Karpas-422 (cell line): ENCODE results near the gene CACTIN. TPM values are rescaled to one million over a fixed set of nuclear protein-coding genes. Genes with fewer than 3 reads are reported as not detected.
"Not testable (repeated sequence)": the region's sequence is repeated elsewhere in the genome, so short reads cannot be mapped to it uniquely, and the experiment has no call there.

Experiments
- DNase-seq: peaks from one replicate; pipeline ENCODE4 v3.0.0-alpha.2; 2015
- H2AFZ ChIP-seq: fragments of 200-600 bp; sonication (generic); 2 replicates; pipeline ENCODE4 v1.6.1; 2014; ENCODE audit warnings: antibody characterized with exemption, low read length, mixed read lengths
- H3K27ac ChIP-seq: fragments of 200-600 bp; sonication (generic); 2 replicates; pipeline ENCODE4 v1.5.1; 2014; ENCODE audit warnings: mild to moderate bottlenecking, low read length, moderate library complexity
- H3K27me3 ChIP-seq: fragments of 200-600 bp; sonication (generic); 2 replicates; pipeline ENCODE4 v1.6.1; 2014; ENCODE audit warnings: low read length, mixed read lengths
- H3K36me3 ChIP-seq: fragments of 200-600 bp; sonication (generic); 2 replicates; pipeline ENCODE4 v1.6.1; 2014; ENCODE audit warnings: low read length, mixed read lengths; ENCODE audit not compliant: insufficient read depth
- H3K4me1 ChIP-seq: fragments of 200-600 bp; sonication (generic); 2 replicates; pipeline ENCODE4 v1.6.1; 2014; ENCODE audit warnings: mild to moderate bottlenecking, low read length, mixed read lengths
- H3K4me2 ChIP-seq: fragments of 200-600 bp; sonication (generic); 2 replicates; pipeline ENCODE4 v1.6.1; 2014; ENCODE audit warnings: low read length, low read depth, mild to moderate bottlenecking; ENCODE audit not compliant: poor library complexity, severe bottlenecking
- H3K4me3 ChIP-seq: fragments of 200-600 bp; sonication (generic); 2 replicates; pipeline ENCODE4 v1.5.1; 2014; ENCODE audit warnings: mild to moderate bottlenecking, antibody characterized with exemption, low read length, mixed read lengths
- H3K79me2 ChIP-seq: fragments of 200-600 bp; sonication (generic); 2 replicates; pipeline ENCODE4 v1.6.1; 2014; ENCODE audit warnings: mild to moderate bottlenecking, low read length, mixed read lengths
- H3K9ac ChIP-seq: fragments of 200-600 bp; sonication (generic); 2 replicates; pipeline ENCODE4 v1.6.0; 2014; ENCODE audit warnings: low read length
- H3K9me2 ChIP-seq: fragments of 200-600 bp; sonication (generic), shearing (Covaris generic); replicated peaks from 2 replicates; pipeline ENCODE4 v1.6.0; 2014; ENCODE audit warnings: mild to moderate bottlenecking, low read length, moderate library complexity; ENCODE audit not compliant: insufficient read depth
- H3K9me3 ChIP-seq: fragments of 300-700, 200-600 bp; sonication (generic); 2 replicates; pipeline ENCODE4 v1.6.1; 2014; ENCODE audit warnings: low read length, mixed read lengths
- H4K20me1 ChIP-seq: fragments of 200-600 bp; sonication (generic); 2 replicates; pipeline ENCODE4 v1.6.1; 2014; ENCODE audit warnings: mild to moderate bottlenecking, antibody characterized with exemption, low read length, low read depth; ENCODE audit not compliant: insufficient read depth
- total RNA-seq: library from RNA; depleted of rRNA; stranded (reverse); fragments of >200 nt; shearing (Covaris generic); gene quantifications from 2 replicates; pipeline ENCODE4 v1.2.3, GENCODE V29; 2014; ENCODE audit warnings: low replicate concordance

Gene CACTIN
- total RNA-seq, 1 experiment from 2014 or later = 9.5 TPM

- H3K9me3 ChIP-seq = no peaks in the 10 kb centered on the region
These were observed 25.8 kb upstream of the CACTIN start for GRCh38 chr19:3652422-3652821.

GRCh38 chr19:3651684-3652083 lies 25.1 kb upstream of the CACTIN start:
- Histone ChIP-seq H3K9me2 (no peaks in the 10 kb centered on the region), H3K79me2 (no peaks in the 10 kb centered on the region), H3K4me3 (no peak overlapping the region), H3K4me2 (no peak overlapping the region), H4K20me1 (no peaks in the 10 kb centered on the region), H3K4me1 (peaks cover 14% of the 10 kb centered on the region), H2AFZ (no peak overlapping the region), H3K9ac (no peak overlapping the region), H3K9me3 (no peaks in the 10 kb centered on the region), H3K36me3 (no peaks in the 10 kb centered on the region), H3K27me3 (no peaks in the 10 kb centered on the region), H3K27ac (no peak overlapping the region)
- no peak for DNase-seq

More at GRCh38 chr19:3652422-3652821, 25.8 kb upstream of the CACTIN start:
- Histone ChIP-seq H3K36me3 (no peaks in the 10 kb centered on the region), H3K4me3 (no peak overlapping the region), H2AFZ (no peak overlapping the region), H3K79me2 (no peaks in the 10 kb centered on the region), H3K27ac (no peak overlapping the region), H3K9ac (no peak overlapping the region), H3K27me3 (no peaks in the 10 kb centered on the region), H4K20me1 (no peaks in the 10 kb centered on the region), H3K4me2 (no peak overlapping the region), H3K9me2 (no peaks in the 10 kb centered on the region), H3K4me1 (peaks cover 15% of the 10 kb centered on the region)
- no peak for DNase-seq

- Histone ChIP-seq H2AFZ (no peak overlapping the region), H3K36me3 (no peaks in the 10 kb centered on the region), H3K79me2 (no peaks in the 10 kb centered on the region), H3K4me2 (no peak overlapping the region), H3K4me3 (no peak overlapping the region), H3K4me1 (no peaks in the 10 kb centered on the region), H4K20me1 (no peaks in the 10 kb centered on the region), H3K9ac (no peak overlapping the region), H3K27ac (no peak overlapping the region), H3K9me2 (no peaks in the 10 kb centered on the region), H3K9me3 (no peaks in the 10 kb centered on the region), H3K27me3 (no peaks in the 10 kb centered on the region)
- DNase-seq = no peak
These were observed 23.3 kb upstream of the CACTIN start for GRCh38 chr19:3649888-3650287.

- Histone ChIP-seq H3K9me2 (no peaks in the 10 kb centered on the region), H3K36me3 (no peaks in the 10 kb centered on the region), H3K27ac (no peak overlapping the region), H3K4me2 (no peak overlapping the region), H3K9ac (no peak overlapping the region), H3K4me3 (no peak overlapping the region), H2AFZ (no peak overlapping the region), H3K4me1 (no peaks in the 10 kb centered on the region), H3K27me3 (no peaks in the 10 kb centered on the region), H3K9me3 (no peaks in the 10 kb centered on the region), H4K20me1 (no peaks in the 10 kb centered on the region), H3K79me2 (no peaks in the 10 kb centered on the region)
- no peak for DNase-seq
These were observed 21.7 kb upstream of the CACTIN start for GRCh38 chr19:3648037-3648905.

- H3K79me2 ChIP-seq, H3K36me3 ChIP-seq, H3K4me2 ChIP-seq: not testable (repeated sequence)
These were observed 20.5 kb upstream of the CACTIN start for GRCh38 chr19:3647102-3647501.

GRCh38 chr19:3646336-3647092 lies 19.9 kb upstream of the CACTIN start:
- no peak overlapping the region for H2AFZ ChIP-seq
- no peaks in the 10 kb centered on the region for H3K4me1 ChIP-seq
- H3K4me3 ChIP-seq = no peak overlapping the region
- DNase-seq = no peak
- H3K79me2 ChIP-seq = no peaks in the 10 kb centered on the region
- no peaks in the 10 kb centered on the region for H3K9me2 ChIP-seq
- no peaks in the 10 kb centered on the region for H3K36me3 ChIP-seq
- H4K20me1 ChIP-seq = no peaks in the 10 kb centered on the region
- H3K9me3 ChIP-seq = no peaks in the 10 kb centered on the region
- H3K9ac ChIP-seq = no peak overlapping the region
- no peak overlapping the region for H3K4me2 ChIP-seq
- H3K27me3 ChIP-seq = no peaks in the 10 kb centered on the region
- H3K27ac ChIP-seq = no peak overlapping the region

More at GRCh38 chr19:3647102-3647501, 20.5 kb upstream of the CACTIN start:
- H3K27ac ChIP-seq, H3K27me3 ChIP-seq, H3K4me1 ChIP-seq, H3K9me3 ChIP-seq, DNase-seq, H3K9ac ChIP-seq, H2AFZ ChIP-seq, H3K4me3 ChIP-seq, H4K20me1 ChIP-seq, H3K9me2 ChIP-seq: not testable (repeated sequence)

GRCh38 chr19:3645726-3646125 lies 19.1 kb upstream of the CACTIN start:
- Histone ChIP-seq H3K4me1 (no peaks in the 10 kb centered on the region), H3K79me2 (no peaks in the 10 kb centered on the region), H3K9me3 (no peaks in the 10 kb centered on the region)

GRCh38 chr19:3645067-3645396 lies 18.4 kb upstream of the CACTIN start:
- H3K4me3 ChIP-seq = no peak overlapping the region
- H3K27ac ChIP-seq = no peak overlapping the region
- no peaks in the 10 kb centered on the region for H3K9me2 ChIP-seq
- H4K20me1 ChIP-seq = no peaks in the 10 kb centered on the region
- H3K9ac ChIP-seq = no peak overlapping the region
- H2AFZ ChIP-seq = no peak overlapping the region
- H3K9me3 ChIP-seq = no peaks in the 10 kb centered on the region
- no peaks in the 10 kb centered on the region for H3K36me3 ChIP-seq
- H3K79me2 ChIP-seq = no peaks in the 10 kb centered on the region
- H3K4me1 ChIP-seq = no peaks in the 10 kb centered on the region
- H3K4me2 ChIP-seq = no peak overlapping the region
- no peak for DNase-seq
- no peaks in the 10 kb centered on the region for H3K27me3 ChIP-seq

More at GRCh38 chr19:3645726-3646125, 19.1 kb upstream of the CACTIN start:
- H3K36me3 ChIP-seq = no peaks in the 10 kb centered on the region
- no peaks in the 10 kb centered on the region for H4K20me1 ChIP-seq
- H3K9ac ChIP-seq = no peak overlapping the region
- H3K4me2 ChIP-seq = no peak overlapping the region
- H3K27ac ChIP-seq = no peak overlapping the region
- H2AFZ ChIP-seq = no peak overlapping the region
- H3K9me2 ChIP-seq = no peaks in the 10 kb centered on the region
- no peaks in the 10 kb centered on the region for H3K27me3 ChIP-seq
- DNase-seq = no peak
- H3K4me3 ChIP-seq = no peak overlapping the region
